NCI-H446 (cell line): ENCODE results near the gene HMBS.
"Not testable (repeated sequence)": the region's sequence is repeated elsewhere in the genome, so short reads cannot be mapped to it uniquely, and the experiment has no call there.

Experiments
- DNase-seq, 2 experiments: peaks; one replicate each; lab custom pipeline; 2025; lab: John Stamatoyannopoulos, UW

The HMBS gene

GRCh38 chr11:119100994-119101758 lies 16.5 kb downstream of the HMBS start:
- no peak for DNase-seq

- DNase-seq: peak; percentile 95 to 98
Observed at GRCh38 chr11:119101759-119102423, 17.2 kb downstream of the HMBS start, which contains the start of gene DPAGT1. Gene DPAGT1, minus strand, starts transcription at chr11:119101853. Its CDS starts 198 bp downstream, at chr11:119101655.

- DNase-seq: not testable (repeated sequence)
Observed at GRCh38 chr11:119103161-119103664, 18.5 kb downstream of the HMBS start.

- DNase-seq: no peak
Observed at GRCh38 chr11:119103793-119104192, 19.1 kb downstream of the HMBS start.

GRCh38 chr11:119106564-119107537 lies 22.2 kb downstream of the HMBS start, which contains the start of gene C2CD2L:
Gene C2CD2L, plus strand, starts transcription at chr11:119107344. Its CDS starts 398 bp downstream, at chr11:119107742.
- peak; percentile 71 to 95 for DNase-seq

- no peak for DNase-seq
Observed at GRCh38 chr11:119107538-119108145, 23.0 kb downstream of the HMBS start.

GRCh38 chr11:119108146-119108856 lies 23.6 kb downstream of the HMBS start:
- DNase-seq: no peak

- DNase-seq: no peak
Observed at GRCh38 chr11:119108857-119109221, 24.2 kb downstream of the HMBS start.

GRCh38 chr11:119109843-119110242 lies 25.2 kb downstream of the HMBS start:
- no peak for DNase-seq

- no peak for DNase-seq
Observed at GRCh38 chr11:119110439-119110838, 25.8 kb downstream of the HMBS start.

- DNase-seq: no peak
Observed at GRCh38 chr11:119111361-119111925, 26.8 kb downstream of the HMBS start.

- no peak for DNase-seq
Observed at GRCh38 chr11:119112314-119113020, 27.8 kb downstream of the HMBS start.

GRCh38 chr11:119113716-119114115 lies 29.0 kb downstream of the HMBS start:
- DNase-seq: no peak

GRCh38 chr11:119114351-119114750 lies 29.7 kb downstream of the HMBS start:
- no peak for DNase-seq

- no peak for DNase-seq
Observed at GRCh38 chr11:119115484-119116234, 31.0 kb downstream of the HMBS start.

- no peak for DNase-seq
Observed at GRCh38 chr11:119116235-119116594, 31.5 kb downstream of the HMBS start.

- DNase-seq: no peak
Observed at GRCh38 chr11:119116601-119117000, 31.9 kb downstream of the HMBS start.

- no peak for DNase-seq
Observed at GRCh38 chr11:119117004-119117706, 32.5 kb downstream of the HMBS start.

- no peak for DNase-seq
Observed at GRCh38 chr11:119118227-119118626, 33.5 kb downstream of the HMBS start.
